Measurements from ENCODE around the gene XKR3. TPM values are rescaled to one million over a fixed set of nuclear protein-coding genes. Genes with fewer than 3 reads are reported as not detected.

XKR3 gene
- total RNA-seq, 1 experiment from 2014 or later, result not detected

- Mint-ChIP-seq H3K27ac (no peak overlapping the region), H3K4me1 (peaks cover 7 to 47% of the 10 kb centered on the region in 2 experiments; a peak in 3 of 4 replicates), H3K36me3 (ENCODE audit: insufficient read depth in 1 of 3, low read depth in 3 of 3) (no peaks in the 10 kb centered on the region; a peak in 1 of 7 replicates), H3K4me3 (no peak overlapping the region), H3K27me3 (ENCODE audit: low read depth) (no peaks in the 10 kb centered on the region), H3K9me3 (peaks cover 65 to 74% of the 10 kb centered on the region in 2 experiments)
- Histone ChIP-seq H2BK120ac (ENCODE audit: low read depth, low read length, poor library complexity, severe bottlenecking) (no peak overlapping the region), H3K4ac (ENCODE audit: low read depth, low read length) (no peak overlapping the region), H3K23me2 (ENCODE audit: insufficient read length, low read depth, low read length, poor library complexity, severe bottlenecking) (no peaks in the 10 kb centered on the region), H3K9me3 (ENCODE audit: control insufficient read depth, low read depth, low read length) (no peaks in the 10 kb centered on the region), H2BK20ac (ENCODE audit: low read depth, low read length, poor library complexity, severe bottlenecking) (no peak overlapping the region), H2AK5ac (ENCODE audit: insufficient read length, low read length) (no peak overlapping the region), H3K79me2 (ENCODE audit: insufficient read depth, low read length) (no peaks in the 10 kb centered on the region), H3K27me3 (ENCODE audit: insufficient read depth, low read length) (no peaks in the 10 kb centered on the region), H3K18ac (ENCODE audit: insufficient read length, low read depth, low read length) (no peak overlapping the region), H2BK15ac (ENCODE audit: low read depth, low read length) (no peak overlapping the region), H3K4me2 (ENCODE audit: insufficient read depth, insufficient read length, low read length) (no peak overlapping the region), H3K9ac (ENCODE audit: extremely low read depth, insufficient read length, low read length) (no peak overlapping the region), H3K27ac (ENCODE audit: insufficient read length, low read depth, low read length) (no peak overlapping the region), H2BK5ac (ENCODE audit: insufficient read length, low read length) (no peak overlapping the region), H2AFZ (ENCODE audit: low read length) (no peak overlapping the region), H3K14ac (ENCODE audit: insufficient read depth, low read length) (no peak overlapping the region), H3K23ac (ENCODE audit: insufficient read length, low read depth, low read length) (no peak overlapping the region), H3K79me1 (ENCODE audit: insufficient read depth, low read depth, low read length, poor library complexity, severe bottlenecking) (no peaks in the 10 kb centered on the region), H4K5ac (ENCODE audit: insufficient read length, low read depth, low read length) (no peak overlapping the region), H4K91ac (ENCODE audit: insufficient read length, low read depth, low read length) (no peak overlapping the region), H3T11ph (ENCODE audit: low read length) (no peak overlapping the region), H4K20me1 (ENCODE audit: control insufficient read depth, insufficient read depth, insufficient read length) (no peaks in the 10 kb centered on the region), H2BK12ac (ENCODE audit: insufficient read length, low read depth, low read length) (no peak overlapping the region), H3K56ac (ENCODE audit: insufficient read length, low read depth, low read length) (no peak overlapping the region), H4K8ac (replicated peaks; ENCODE audit: insufficient read length, low read depth, low read length) (no peak overlapping the region), H3K4me1 (ENCODE audit: insufficient read depth, low read length) (peaks cover 8% of the 10 kb centered on the region; the same call in 1 of the 2 replicates)
- no peak for DNase-seq
- WGBS (ENCODE audit: extremely low coverage, insufficient read length, low lambda C conversion rate), result 100% methylated on average over 1 of the region's 2 CpGs
- no peak for TF ChIP-seq CTCF (conservative IDR thresholded peaks at IDR 0.05)
Observed at GRCh38 chr22:16808744-16809143, 16.5 kb downstream of the XKR3 start.

Measured in H9 (cell line).